Measurements from ENCODE around the gene PARVB.

The PARVB gene

DNA sequence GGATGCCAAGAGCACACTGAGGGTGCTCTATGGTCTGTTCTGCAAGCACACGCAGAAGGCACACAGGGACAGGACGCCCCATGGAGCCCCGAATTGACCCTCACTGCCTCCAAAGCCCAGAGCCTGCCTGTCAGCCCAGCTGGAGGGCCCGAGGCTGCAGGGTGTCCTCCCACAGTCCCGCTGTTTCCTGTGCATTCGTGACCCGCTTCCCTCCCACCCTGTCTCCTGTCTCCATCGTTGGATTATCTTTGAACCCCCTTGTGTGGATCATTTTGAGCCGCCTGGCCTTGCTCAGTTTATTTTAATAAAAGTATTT lies 182.2 kb downstream of the PARVB start:
- DNase-seq: no peak

DNA sequence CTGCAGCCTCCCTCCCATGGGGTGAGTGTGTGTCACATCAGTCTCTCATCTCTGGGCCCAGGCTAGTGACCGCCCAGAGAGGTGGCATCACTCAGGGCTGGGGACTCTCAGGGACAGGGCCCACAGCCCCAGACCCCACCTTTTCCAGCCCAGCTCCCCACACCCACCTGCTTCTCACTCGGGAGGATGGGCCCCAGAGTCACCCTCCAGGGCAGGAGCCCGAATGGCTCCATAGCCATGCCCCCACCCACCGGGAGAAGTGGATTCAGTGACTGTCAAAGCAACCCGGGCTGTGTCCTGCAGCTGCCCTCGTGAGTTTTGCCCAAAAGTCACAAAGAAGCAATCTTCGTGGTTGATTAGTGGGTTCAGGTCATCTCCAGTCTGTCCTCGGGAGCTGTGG lies 182.6 kb downstream of the PARVB start:
- DNase-seq: no peak

DNA sequence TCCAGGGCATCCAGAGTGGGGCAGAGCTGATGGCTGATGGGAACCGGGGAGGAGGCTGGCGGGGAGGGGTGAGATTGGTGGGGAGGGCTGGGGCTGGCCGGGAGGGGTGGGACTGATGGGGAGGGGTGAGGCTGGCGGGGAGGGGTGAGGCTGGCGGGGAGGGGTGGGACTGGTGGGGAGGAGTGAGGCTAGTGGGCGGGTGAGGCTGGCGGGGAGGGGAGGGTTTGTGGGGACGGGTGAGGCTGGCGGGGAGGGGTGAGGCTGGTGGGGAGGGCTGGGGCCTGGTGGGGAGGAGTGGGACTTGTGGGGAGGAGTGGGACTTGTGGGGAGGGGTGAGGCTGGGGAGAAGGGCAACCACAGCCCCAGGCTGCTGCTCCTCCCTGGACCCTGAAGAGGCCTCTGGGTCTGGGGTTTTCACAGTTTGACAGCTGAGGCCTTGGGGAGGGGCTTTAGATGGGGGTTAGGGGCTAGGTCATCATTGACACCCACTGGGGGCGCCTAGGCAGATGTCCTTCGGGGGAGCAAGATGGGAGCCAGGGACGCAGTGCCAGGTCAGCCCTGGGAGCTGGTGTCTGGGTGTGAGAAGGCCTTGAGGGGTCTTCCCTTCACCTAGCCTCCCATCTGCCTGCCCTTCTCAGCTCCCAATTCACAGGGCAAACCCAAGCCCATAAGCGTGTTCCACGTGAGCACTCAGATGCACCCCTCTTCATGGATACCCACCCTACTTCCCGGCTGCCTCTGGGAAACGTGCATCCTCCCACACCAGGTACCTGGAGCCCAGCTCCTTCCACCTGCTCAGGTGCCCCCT lies 183.3 kb downstream of the PARVB start:
- no peak for DNase-seq

DNA sequence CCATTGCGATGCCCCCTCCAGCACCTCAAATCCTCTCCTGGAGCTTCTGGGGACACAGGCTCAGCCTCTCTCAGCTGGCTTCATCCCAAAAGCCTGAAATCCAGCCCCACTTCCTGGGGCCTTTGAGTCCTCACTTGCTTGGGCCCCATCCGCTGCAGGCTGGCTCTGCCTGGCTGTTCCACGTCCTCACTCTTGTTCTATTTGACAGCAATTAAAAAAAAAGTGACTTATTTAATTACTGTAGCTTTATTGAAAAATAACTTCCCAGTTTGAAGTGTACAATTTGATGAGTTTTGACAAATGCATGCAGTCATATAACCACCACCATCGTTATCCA lies 183.8 kb downstream of the PARVB start:
- DNase-seq: no peak

DNA sequence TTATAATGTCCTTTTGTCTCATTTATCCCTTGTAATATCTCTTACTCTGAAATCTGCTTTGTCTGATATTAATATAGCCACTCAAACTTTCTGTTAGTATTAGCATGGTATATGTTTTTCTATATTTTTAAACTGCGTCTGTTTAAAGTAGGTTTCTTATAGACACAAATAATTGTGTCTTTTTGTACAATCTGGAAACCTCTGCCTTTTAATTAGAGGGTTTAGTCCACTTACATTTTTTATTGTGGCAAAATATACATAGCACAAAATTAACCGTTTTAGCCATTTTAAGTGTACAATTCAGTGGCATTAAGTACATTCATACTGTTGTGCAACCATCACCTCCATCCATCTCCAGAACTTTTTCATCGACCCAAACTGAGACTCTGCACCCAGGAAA lies 185.2 kb downstream of the PARVB start:
- DNase-seq: no peak

DNA sequence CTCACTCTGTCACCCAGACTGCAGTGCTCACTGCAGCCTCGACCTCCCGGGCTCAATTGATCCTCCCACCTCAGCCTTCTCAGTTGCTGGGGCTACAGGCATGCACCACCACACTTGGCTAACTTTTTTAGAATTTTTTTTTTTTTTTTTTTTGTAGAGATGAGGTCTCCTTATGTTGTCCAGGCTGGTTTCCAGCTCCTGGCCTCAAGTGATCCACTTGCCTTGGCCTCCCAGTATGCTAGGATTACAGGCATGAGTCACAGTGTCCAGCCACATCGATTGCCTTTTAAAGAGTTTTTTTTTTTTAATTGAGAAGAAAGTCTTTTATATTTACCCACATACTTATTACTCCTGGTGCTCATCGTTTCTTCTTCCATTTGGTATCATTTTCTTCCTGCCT lies 186.6 kb downstream of the PARVB start:
- no peak for DNase-seq

DNA sequence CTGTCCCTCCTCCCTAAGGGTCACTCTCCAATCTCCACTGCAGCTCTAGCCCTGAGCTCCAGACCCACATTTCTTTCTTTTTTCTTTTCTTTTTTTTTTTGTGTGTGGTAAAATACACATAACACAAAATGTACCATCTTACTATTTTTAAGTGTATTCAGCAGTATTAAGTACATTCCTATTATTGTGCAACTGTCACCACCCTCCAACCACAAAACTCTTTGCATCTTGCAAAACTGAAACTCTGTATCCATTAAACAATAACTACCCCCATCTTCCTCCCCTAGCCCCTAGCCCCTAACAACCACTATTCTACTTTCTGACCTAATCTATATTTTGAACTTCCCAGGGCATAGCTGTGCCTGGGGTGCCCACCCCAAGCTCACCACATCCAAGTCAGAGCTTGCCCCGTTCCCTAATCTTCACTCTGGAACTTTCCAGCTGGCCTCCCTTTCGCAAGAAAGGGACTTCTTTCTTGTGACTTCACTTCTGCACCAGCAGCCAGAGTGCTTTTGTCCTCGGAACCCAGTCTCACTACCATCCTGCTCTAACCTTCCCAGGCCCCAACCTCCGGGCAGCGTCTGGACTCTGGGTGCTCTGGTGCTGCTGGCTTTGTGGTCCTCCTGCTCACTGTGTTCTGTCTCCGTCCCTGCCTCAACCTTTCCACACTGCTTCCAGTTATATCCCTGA lies 187.3 kb downstream of the PARVB start:
- DNase-seq: no peak

DNA sequence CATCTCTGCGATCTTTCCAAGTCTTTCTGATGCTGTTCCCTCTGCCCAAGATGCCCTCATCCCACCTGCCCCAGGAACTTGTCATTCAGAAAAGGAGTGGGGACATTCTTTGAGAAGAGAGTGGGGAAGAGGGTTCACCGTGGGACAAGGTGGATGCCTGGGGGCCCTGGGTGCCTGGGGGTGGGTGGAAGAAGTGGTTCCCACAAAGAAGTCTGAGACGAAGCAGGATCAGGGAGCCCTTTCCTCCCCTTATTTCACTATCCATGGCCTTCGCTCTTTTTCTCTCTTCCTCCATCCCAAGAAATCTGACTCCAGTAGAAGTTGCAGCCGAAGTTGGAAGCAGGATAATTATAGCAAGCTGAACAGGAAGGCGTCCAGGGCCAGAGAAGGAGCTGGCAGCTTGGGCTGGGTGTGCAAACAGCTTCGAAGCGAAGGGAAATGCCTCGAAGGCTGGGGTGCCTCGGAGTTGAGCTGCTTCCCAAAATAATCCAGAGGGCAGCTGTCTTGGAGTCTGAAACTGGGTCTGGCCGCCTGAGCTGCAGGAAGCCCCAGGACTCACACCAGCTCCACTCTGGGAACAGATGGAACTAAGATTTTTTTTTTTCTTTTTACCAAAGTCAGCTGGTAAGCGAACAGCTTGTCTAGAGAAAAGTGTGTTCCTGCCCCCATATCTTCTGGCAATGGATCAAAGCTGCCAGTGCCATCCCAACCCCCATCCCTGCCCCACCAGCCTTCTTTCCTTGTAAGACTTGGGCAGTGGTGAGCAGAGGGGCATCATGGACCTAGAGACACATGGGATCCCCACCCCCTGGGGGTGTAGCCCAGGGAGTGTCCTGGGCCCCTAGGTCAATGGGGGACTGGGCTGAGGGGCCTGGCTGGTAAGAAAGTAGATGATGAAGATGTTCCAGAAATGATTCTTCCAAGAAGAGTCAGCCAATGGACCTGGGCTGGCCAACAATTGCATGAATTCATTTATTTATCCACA lies 188.1 kb downstream of the PARVB start:
- DNase-seq: no peak

DNA sequence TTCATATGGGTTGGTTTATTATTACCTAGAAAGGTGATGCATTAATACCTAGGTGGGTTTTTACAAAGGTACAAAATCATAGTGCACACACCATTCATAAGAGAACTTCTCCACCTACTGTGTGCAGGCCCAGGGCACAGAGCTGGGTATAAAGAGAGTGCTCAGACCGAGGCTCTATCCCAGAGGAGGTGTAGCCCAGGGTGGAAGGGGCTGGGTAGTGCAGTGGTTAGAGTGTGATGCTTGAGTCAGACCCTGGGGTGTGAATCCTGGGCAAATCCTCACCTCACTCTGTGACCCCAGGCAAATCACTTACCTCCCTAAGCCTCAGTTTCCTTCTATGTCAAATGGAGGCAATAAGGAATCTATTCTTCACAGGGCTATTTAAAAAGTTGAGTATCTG lies 188.8 kb downstream of the PARVB start:
- DNase-seq: no peak

DNA sequence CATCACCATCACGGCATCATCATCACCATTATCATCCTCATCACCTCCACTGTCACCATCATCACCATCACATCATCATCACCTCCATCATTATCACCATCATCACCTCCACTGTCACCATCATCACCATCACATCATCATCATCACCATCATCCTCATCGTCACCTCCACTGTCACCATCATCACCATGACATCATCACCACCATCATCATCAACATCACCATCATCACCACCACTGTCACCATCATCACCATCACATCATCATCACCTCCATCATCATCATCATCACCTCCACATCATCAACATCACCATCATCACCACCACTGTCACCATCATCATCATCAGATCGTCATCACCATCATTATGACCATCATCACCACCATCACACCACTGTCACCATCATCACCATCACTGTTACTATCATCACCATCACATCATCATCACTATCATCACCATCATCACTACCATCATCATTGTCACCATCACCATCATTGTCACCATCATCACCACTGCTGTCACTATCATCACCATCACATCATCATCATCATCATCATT lies 189.5 kb downstream of the PARVB start:
- DNase-seq: no peak

DNA sequence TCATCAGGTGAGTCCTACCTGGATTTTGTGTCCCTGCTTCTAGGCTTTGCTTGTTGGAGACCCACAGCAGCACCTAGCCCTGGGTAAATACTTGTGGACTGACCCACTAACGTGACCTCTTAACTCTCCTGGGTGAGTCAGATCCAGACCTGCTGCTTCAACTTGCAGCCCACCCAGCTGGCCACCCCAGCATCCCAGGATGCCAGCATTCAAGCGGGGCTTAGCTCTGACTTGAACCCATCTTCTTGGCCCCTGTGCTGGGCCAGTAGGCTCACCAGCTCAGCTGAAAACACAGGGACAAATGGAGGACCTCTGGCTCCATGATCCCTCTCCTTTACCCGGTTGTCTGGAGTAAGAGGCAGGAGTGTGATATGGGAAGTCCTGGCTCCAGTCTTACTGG lies 190.1 kb downstream of the PARVB start:
- DNase-seq: no peak

DNA sequence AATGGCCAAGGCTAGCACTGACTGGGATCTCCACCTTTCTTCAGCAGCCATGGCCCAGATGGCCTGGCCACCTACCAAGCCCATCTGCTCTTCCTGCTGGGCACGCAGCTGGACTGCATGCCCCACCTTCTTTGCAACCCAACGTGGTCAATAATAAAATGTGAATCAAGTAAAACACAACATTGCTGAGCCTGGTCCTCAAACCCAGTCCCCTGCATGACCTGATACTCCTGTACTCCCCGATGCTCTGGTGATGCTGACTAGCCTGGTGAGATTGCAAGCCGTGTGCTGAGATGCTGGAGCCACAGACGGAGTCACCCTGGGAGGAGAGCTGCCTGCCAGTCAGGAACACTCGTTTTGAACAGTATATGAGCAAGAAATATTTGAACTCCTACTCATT lies 190.7 kb downstream of the PARVB start:
- no peak for DNase-seq

DNA sequence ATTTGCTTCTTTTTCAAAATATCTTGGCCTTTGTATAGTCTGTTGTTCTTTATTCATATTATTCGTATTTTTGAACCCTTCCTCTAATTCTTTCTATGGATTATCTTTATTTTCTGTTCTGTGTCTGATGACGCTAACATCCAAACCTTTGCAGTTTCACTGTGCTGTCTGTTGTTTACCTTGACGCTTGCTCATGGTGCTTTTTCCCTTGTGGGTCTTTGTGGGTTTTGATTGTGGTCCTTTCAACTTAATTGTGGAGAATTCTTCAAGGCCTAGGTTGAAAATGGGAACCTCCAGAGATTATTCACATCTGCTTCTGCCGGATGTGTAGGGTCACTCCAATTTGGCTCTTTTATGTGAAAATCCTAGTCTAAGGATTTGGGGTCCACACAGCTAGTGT lies 191.2 kb downstream of the PARVB start:
- no peak for DNase-seq

DNA sequence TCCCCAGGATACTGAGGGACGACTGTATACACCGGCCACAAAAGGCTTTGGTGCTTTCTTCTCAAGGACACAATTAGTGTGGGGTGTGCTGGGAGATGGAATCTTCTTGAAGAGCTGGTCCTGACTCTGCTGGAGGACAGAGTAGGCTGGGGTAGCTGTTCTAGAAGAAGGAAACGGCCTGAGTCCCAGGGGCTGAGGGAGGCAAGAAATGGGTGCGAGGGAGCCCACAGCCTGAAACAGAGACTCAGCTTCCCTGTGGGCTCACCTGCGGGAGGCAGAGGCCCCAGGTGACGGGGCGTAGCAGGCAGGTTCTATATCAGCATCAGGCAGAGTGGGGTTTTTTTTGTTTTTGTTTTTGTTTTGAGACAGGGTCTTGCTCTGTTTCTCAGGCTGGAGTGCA lies 193.2 kb downstream of the PARVB start:
- no peak for DNase-seq

DNA sequence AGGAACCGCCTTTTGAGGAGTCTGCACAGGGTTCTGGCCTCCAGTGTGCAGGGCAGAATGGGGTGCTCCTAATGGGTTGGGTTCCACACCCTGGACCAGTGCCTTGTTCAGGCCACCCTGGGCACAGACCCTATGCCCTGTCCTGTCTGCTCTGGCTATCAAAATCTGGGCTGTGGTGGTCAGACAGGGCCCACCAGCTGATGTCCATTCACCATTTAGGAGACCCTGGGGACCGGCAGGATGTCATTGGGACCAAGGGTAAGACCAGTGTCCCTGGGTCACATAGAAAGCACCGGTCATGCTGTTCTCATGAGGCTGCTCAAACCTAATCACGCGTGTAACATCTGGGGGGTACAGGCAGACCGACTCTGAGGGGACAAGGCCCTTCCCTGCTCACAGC lies 194.0 kb downstream of the PARVB start:
- no peak for DNase-seq

DNA sequence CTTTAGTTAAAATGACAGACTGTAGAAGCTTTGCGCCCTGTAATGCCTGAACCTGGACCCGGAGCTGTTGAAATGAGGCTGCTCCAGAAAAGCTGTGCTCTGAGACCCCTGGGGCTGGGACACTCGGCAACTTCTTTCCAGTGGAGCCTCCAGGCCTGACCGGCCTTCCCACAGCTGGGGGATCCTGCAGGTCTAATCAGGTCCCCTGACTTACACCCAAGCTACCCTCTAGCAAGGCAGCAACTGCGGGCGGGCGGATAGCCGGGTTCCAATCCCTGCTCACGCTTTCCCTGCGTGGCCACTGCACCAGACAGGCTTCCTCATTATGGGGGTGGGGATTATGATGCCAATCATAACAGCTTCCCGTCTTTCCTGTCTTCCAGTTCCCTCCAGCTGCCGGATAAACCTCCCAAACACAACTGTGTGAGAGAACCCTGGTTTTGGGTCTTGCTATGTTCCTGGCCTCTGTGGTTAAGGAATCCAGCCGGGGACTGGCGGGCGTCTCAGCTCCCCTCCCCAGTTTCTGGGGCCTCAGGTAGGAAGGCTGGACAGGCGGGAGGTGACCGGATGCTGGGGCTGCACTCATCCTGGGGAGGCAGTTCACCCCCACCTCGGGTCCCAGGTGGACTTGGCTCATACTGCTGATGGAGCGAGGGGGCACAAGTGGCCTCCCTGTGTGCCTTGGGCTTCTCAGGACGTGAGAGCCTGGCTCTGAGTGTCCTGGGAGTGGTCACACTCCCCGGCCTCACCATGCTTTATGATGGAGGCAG lies 195.2 kb downstream of the PARVB start:
- DNase-seq: no peak

DNA sequence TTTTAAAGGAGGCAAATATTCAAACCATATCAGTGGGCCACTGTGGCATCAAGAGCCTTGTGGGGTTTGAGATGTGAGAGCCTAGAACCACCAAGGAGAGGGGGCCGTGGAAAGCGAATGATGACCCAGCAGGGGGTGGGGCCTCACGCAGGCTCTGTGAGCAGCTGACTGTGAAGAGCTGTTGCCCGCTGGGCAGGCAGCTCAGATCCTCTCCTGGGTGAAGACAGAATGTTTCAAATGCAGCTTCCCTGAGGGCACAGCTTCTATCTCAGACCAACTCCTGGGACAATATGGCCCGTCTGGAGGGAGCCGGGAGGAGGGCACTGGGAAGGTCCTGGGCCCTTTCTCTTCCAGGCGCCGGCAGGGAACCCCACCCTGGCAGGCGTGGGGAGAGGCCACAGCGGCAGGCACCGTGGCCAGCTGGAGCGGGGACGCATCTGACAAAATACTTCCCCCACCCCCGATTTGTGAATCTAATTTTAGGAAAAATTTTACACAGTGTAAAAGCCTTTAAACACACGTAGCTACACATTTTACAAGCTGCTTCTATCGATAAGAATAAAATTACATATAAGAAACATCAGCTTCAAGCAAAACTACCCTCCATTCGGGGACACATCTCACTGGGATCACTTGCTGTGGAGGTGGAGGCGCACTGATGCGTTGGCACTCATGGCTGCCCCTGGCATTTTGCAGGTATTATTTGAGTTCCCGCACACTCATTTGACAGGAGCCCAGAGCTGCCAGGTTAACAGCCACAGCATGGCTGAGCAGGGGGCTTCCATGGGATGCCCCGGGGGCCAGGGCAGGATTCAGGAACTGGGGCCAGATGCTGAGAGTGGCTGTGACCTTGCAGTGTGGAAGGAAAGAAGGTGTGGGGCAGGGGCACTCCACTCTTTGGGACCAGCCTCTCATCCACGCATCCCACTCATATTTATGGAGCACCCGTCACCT lies 196.9 kb downstream of the PARVB start:
- DNase-seq: no peak

DNA sequence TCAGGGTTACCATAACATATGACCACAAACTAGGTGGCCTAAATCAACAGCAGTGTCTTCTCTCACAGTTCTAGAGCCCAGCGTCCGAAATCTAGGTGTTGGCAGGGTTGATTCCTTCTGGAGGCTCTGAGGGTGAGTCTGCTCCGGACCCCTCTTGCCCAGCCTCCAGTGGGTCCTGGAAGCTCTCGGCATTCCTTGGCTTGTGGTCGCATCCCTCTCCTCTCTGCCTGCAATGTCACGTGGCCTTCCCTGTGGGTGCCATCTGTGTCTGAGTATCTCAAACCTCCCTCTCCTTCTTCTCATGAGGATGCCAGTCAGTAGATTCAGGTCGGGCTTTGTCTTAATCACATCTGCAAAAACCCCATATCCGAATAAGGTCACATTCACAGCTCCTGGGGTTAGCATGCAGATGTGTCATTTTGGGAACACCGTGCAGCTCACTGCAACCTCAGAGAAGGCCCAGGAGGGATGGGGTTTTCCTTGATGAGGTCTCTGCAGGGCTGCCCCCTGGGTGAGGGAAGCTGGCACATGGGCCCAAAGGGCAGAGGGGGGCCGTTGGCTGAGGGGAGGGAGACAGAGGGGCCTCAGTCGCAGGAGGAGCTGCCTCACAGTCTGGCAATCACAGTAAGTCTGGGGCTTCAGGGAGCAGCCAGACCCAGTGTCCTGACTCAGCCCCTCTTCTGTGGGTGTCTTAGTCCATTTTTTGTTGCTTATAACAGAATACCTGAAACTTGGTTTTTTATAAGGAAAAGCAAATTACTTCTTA lies 197.8 kb downstream of the PARVB start:
- no peak for DNase-seq

Data from NCI-H2227 treated with DMSO at 0.1 percent for 48 hours (cell line).